DND-41 (cell line): Measurements from ENCODE around the gene XCR1.

Experiments
- EZH2 ChIP-seq: IDR thresholded peaks from 3 replicates; pipeline ENCODE4 v1.6.1; 2012; ENCODE audit warnings: borderline replicate concordance, low read depth, mild to moderate bottlenecking, moderate library complexity, low read length, inconsistent platforms; ENCODE audit not compliant: severe bottlenecking
- TF ChIP-seq, protein P1 (sequence below): IDR thresholded peaks from 2 replicates; pipeline ENCODE4 v1.5.1; 2012; ENCODE audit warnings: borderline replicate concordance, low read length, moderate library complexity, mild to moderate bottlenecking; ENCODE audit not compliant: poor library complexity, severe bottlenecking; ENCODE audit errors: extremely low read depth

DNA sequence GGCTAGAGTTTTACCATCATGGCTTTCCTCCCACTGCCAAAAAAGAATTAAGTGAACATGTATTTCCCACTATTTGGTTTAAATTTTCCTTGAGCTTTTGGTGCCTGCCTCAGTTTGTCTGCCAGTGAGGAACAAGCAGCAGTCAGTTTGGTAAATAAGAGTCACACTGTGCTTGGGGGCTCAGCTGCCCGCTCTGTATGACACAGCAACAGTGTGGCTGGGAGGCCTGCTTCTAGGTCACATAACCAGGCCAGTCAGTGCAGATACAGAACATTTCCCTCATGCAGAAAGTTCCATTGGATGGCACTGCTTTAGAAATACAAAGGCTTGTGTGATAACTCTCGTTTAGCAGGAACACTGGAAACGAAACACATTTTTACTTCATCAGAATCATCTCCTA, 57.3 kb downstream of the XCR1 start:
- TF ChIP-seq, protein P1, sequence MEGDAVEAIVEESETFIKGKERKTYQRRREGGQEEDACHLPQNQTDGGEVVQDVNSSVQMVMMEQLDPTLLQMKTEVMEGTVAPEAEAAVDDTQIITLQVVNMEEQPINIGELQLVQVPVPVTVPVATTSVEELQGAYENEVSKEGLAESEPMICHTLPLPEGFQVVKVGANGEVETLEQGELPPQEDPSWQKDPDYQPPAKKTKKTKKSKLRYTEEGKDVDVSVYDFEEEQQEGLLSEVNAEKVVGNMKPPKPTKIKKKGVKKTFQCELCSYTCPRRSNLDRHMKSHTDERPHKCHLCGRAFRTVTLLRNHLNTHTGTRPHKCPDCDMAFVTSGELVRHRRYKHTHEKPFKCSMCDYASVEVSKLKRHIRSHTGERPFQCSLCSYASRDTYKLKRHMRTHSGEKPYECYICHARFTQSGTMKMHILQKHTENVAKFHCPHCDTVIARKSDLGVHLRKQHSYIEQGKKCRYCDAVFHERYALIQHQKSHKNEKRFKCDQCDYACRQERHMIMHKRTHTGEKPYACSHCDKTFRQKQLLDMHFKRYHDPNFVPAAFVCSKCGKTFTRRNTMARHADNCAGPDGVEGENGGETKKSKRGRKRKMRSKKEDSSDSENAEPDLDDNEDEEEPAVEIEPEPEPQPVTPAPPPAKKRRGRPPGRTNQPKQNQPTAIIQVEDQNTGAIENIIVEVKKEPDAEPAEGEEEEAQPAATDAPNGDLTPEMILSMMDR = no peak
- no peak for TF ChIP-seq EZH2
